HG03175 (cell line): ENCODE results near the gene MAML2.

Experiments
- ATAC-seq: cut with Tn5 transposase; IDR thresholded peaks from one replicate; pipeline ENCODE4 v1.9.1; 2021; ENCODE audit warnings: mild to moderate bottlenecking, moderate library complexity; ENCODE audit not compliant: unreplicated experiment

The MAML2 gene

GRCh38 chr11:96318850-96319249 lies 24.1 kb downstream of the MAML2 start:
- ATAC-seq, result no peak

- no peak for ATAC-seq
Measured at GRCh38 chr11:96318399-96318798, 24.6 kb downstream of the MAML2 start.

GRCh38 chr11:96317985-96318384 lies 25.0 kb downstream of the MAML2 start:
- ATAC-seq, result no peak

GRCh38 chr11:96317571-96317970 lies 25.4 kb downstream of the MAML2 start:
- no peak for ATAC-seq

- no peak for ATAC-seq
Measured at GRCh38 chr11:96316869-96317268, 26.1 kb downstream of the MAML2 start.

- no peak for ATAC-seq
Measured at GRCh38 chr11:96315476-96315875, 27.5 kb downstream of the MAML2 start.

- ATAC-seq, result no peak
Measured at GRCh38 chr11:96314326-96315020, 28.5 kb downstream of the MAML2 start.

- ATAC-seq, result no peak
Measured at GRCh38 chr11:96313163-96313562, 29.8 kb downstream of the MAML2 start.

- no peak for ATAC-seq
Measured at GRCh38 chr11:96311120-96311568, 31.9 kb downstream of the MAML2 start.

- no peak for ATAC-seq
Measured at GRCh38 chr11:96310236-96310635, 32.8 kb downstream of the MAML2 start.

GRCh38 chr11:96309643-96310017 lies 33.4 kb downstream of the MAML2 start:
- ATAC-seq, result no peak

- no peak for ATAC-seq
Measured at GRCh38 chr11:96309016-96309642, 33.9 kb downstream of the MAML2 start.

GRCh38 chr11:96307776-96308140 lies 35.2 kb downstream of the MAML2 start:
- no peak for ATAC-seq

GRCh38 chr11:96306933-96307775 lies 35.8 kb downstream of the MAML2 start:
- no peak for ATAC-seq

- ATAC-seq, result no peak
Measured at GRCh38 chr11:96306600-96306932, 36.4 kb downstream of the MAML2 start.

- no peak for ATAC-seq
Measured at GRCh38 chr11:96306071-96306470, 36.9 kb downstream of the MAML2 start.

GRCh38 chr11:96303980-96304379 lies 39.0 kb downstream of the MAML2 start:
- no peak for ATAC-seq

- ATAC-seq, result no peak
Measured at GRCh38 chr11:96303064-96303463, 39.9 kb downstream of the MAML2 start.

GRCh38 chr11:96301818-96302217 lies 41.2 kb downstream of the MAML2 start:
- ATAC-seq, result no peak

GRCh38 chr11:96299155-96299888 lies 43.7 kb downstream of the MAML2 start:
- ATAC-seq, result no peak

- no peak for ATAC-seq
Measured at GRCh38 chr11:96295369-96295768, 47.6 kb downstream of the MAML2 start.
